GM18951 (cell line): ENCODE results near the gene PDZD2.
"Not testable (repeated sequence)": the region's sequence is repeated elsewhere in the genome, so short reads cannot be mapped to it uniquely, and the experiment has no call there.

Experiments used
- POLR2A ChIP-seq: IDR thresholded peaks from 4 replicates; pipeline ENCODE4 v1.6.1; 2011; ENCODE audit warnings: mild to moderate bottlenecking; ENCODE audit not compliant: insufficient read length, insufficient read depth; ENCODE audit errors: extremely low read depth
- in situ Hi-C: fragments of 300-500 bp; cut with MboI; formaldehyde crosslinking; loops from one replicate; pipeline ENCODE4 v1.12.0; 2022; ENCODE audit warnings: low sequenced_read_pairs, mixed read lengths, inconsistent platforms; ENCODE audit not compliant: unreplicated experiment

PDZD2 gene

GRCh38 chr5:32102254-32102986 lies 463.5 kb downstream of the PDZD2 start:
- in situ Hi-C loops = no loop called here
- TF ChIP-seq POLR2A = no peak

GRCh38 chr5:32103521-32103920 lies 464.6 kb downstream of the PDZD2 start:
- no peak for TF ChIP-seq POLR2A
- in situ Hi-C loops = no loop called here

- TF ChIP-seq POLR2A = no peak
- in situ Hi-C loops = no loop called here
Measured at GRCh38 chr5:32107291-32107690, 468.4 kb downstream of the PDZD2 start.

- no peak for TF ChIP-seq POLR2A
- in situ Hi-C loops = no loop called here
Measured at GRCh38 chr5:32108167-32108566, 469.2 kb downstream of the PDZD2 start.

GRCh38 chr5:32109236-32109635 lies 470.3 kb downstream of the PDZD2 start:
- TF ChIP-seq POLR2A = no peak
- in situ Hi-C loops = no loop called here

- in situ Hi-C loops = loop anchor here (5.0 kb wide), 1 partner anchor 47 kb away; no protein-coding TSS in a partner anchor
- no peak for TF ChIP-seq POLR2A
Measured at GRCh38 chr5:32110111-32110696, 471.3 kb downstream of the PDZD2 start.

GRCh38 chr5:32115985-32116384 lies 477.1 kb downstream of the PDZD2 start:
- TF ChIP-seq POLR2A = no peak
- in situ Hi-C loops = no loop called here

- in situ Hi-C loops = no loop called here
Measured at GRCh38 chr5:32116574-32117313, 477.8 kb downstream of the PDZD2 start.

GRCh38 chr5:32118922-32119321 lies 480.0 kb downstream of the PDZD2 start:
- in situ Hi-C loops = not testable (repeated sequence)

More at GRCh38 chr5:32116574-32117313, 477.8 kb downstream of the PDZD2 start:
- no peak for TF ChIP-seq POLR2A

GRCh38 chr5:32123058-32123805 lies 484.3 kb downstream of the PDZD2 start:
- TF ChIP-seq POLR2A = no peak
- in situ Hi-C loops = no loop called here

- in situ Hi-C loops = no loop called here
- no peak for TF ChIP-seq POLR2A
Measured at GRCh38 chr5:32123889-32124676, 485.2 kb downstream of the PDZD2 start.

- no peak for TF ChIP-seq POLR2A
- in situ Hi-C loops = no loop called here
Measured at GRCh38 chr5:32126691-32127090, 487.8 kb downstream of the PDZD2 start.
